ENCODE results near the gene CKB. TPM values are rescaled to one million over a fixed set of nuclear protein-coding genes. Genes with fewer than 3 reads are reported as not detected.

CKB gene
- total and polyA plus RNA-seq, 2 donors (not counting 1 experiment from before 2014, with no cell fraction given) = 3.1 to 4.7 TPM

- DNase-seq (no peak), ATAC-seq (ENCODE audit: low read depth) (no peak)
- peaks cover 0 to 6% of the 10 kb centered on the region in 2 donors for H3K4me1 ChIP-seq (ENCODE audit: control insufficient read depth in 2 of 2, insufficient read depth in 2 of 2, low read length in 2 of 2)
- Mint-ChIP-seq H3K9me3 (ENCODE audit: insufficient read depth) (no peaks in the 10 kb centered on the region), H3K27ac (no peak overlapping the region), H3K27me3 (no peaks in the 10 kb centered on the region), H3K4me3 (no peak overlapping the region), H3K4me1 (peaks cover 4% of the 10 kb centered on the region)
- H3K4me2 ChIP-seq (replicated peaks; ENCODE audit: low read depth, low read length, poor library complexity, severe bottlenecking) = no peak overlapping the region
- no peak overlapping the region for H3K27ac ChIP-seq (ENCODE audit: low read length in 2 of 2)
- ChIA-PET POLR2A (no interaction called here), CTCF (interaction anchor here (1.4 to 9.3 kb wide), 4 partner anchors 16 to 46 kb away, joined by 3 to 128 read pairs (median 26); partner anchors contain the start of gene TRMT61A)
- WGBS (ENCODE audit: insufficient coverage) = 96% methylated on average over 29 of the region's 29 CpGs
- H3K36me3 ChIP-seq (replicated peaks in 1 of 2; ENCODE audit: control extremely low read depth in 1 of 2, control insufficient read depth in 1 of 2, extremely low read depth in 1 of 2, insufficient read depth in 2 of 2, low read length in 1 of 2) = no peaks in the 10 kb centered on the region
- intact Hi-C loops (cut with micrococcal nuclease) = loop anchor here (5.0 kb wide), 1 partner anchor 468 kb away; no protein-coding TSS in a partner anchor
- no peak overlapping the region for H3K9ac ChIP-seq (ENCODE audit: low read length)
- no peak overlapping the region for H2AFZ ChIP-seq (ENCODE audit: insufficient read depth, low read depth, low read length, poor library complexity, severe bottlenecking)
- H3K4me3 ChIP-seq (ENCODE audit: control extremely low read depth in 1 of 5, extremely low read depth in 1 of 5, insufficient read depth in 1 of 5, low read depth in 2 of 5, low read length in 4 of 5) = no peak overlapping the region
- TF ChIP-seq EZH2 (IDR thresholded peaks at IDR 0.05; ENCODE audit: borderline replicate concordance, insufficient read depth, low read depth, low read length, poor library complexity, severe bottlenecking) = no peak
- TF ChIP-seq, protein P1, sequence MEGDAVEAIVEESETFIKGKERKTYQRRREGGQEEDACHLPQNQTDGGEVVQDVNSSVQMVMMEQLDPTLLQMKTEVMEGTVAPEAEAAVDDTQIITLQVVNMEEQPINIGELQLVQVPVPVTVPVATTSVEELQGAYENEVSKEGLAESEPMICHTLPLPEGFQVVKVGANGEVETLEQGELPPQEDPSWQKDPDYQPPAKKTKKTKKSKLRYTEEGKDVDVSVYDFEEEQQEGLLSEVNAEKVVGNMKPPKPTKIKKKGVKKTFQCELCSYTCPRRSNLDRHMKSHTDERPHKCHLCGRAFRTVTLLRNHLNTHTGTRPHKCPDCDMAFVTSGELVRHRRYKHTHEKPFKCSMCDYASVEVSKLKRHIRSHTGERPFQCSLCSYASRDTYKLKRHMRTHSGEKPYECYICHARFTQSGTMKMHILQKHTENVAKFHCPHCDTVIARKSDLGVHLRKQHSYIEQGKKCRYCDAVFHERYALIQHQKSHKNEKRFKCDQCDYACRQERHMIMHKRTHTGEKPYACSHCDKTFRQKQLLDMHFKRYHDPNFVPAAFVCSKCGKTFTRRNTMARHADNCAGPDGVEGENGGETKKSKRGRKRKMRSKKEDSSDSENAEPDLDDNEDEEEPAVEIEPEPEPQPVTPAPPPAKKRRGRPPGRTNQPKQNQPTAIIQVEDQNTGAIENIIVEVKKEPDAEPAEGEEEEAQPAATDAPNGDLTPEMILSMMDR (IDR thresholded peaks at IDR 0.05) = no peak
- peaks cover 22% of the 10 kb centered on the region for H4K20me1 ChIP-seq (ENCODE audit: control insufficient read depth, insufficient read depth, low read length, poor library complexity, severe bottlenecking)
- H3K9me3 ChIP-seq (ENCODE audit: control extremely low read depth in 1 of 3, control insufficient read depth in 2 of 3, insufficient read depth in 1 of 3, low read length in 2 of 3) = no peaks in the 10 kb centered on the region
- peaks cover 15% of the 10 kb centered on the region for H3K79me2 ChIP-seq (ENCODE audit: control insufficient read depth, insufficient read depth, low read length)
- peaks cover 0 to 22% (median 2%) of the 10 kb centered on the region in 4 experiments for H3K27me3 ChIP-seq (replicated peaks in 1 of 4; ENCODE audit: control extremely low read depth in 1 of 4, control insufficient read depth in 3 of 4, insufficient read depth in 4 of 4, low read length in 3 of 4)
Measured at GRCh38 chr14:103545219-103545914, 22.7 kb upstream of the CKB start.
